Retinal pigment epithelial cell (primary cell): ENCODE data around the gene FAM186B.

Source experiments
- DNase-seq: peaks from one replicate; pipeline ENCODE4 v3.0.0-alpha.2; 2010; ENCODE audit warnings: low read depth
- H3K4me3 ChIP-seq: 2 replicates; pipeline ENCODE4 v1.5.1; 2011; ENCODE audit warnings: mild to moderate bottlenecking, low read length, control low read depth, moderate library complexity
- CTCF ChIP-seq: conservative IDR thresholded peaks from 2 replicates; pipeline ENCODE4 v1.5.1; 2011; ENCODE audit warnings: low read depth, low read length, control low read depth, inconsistent platforms

FAM186B gene

GRCh38 chr12:49566361-49566760 lies 39.1 kb downstream of the FAM186B start:
- no peak overlapping the region for H3K4me3 ChIP-seq
- TF ChIP-seq CTCF = no peak
- DNase-seq = no peak

- DNase-seq = no peak
- TF ChIP-seq CTCF = no peak
- H3K4me3 ChIP-seq = no peak overlapping the region
These were observed 39.8 kb downstream of the FAM186B start for GRCh38 chr12:49565406-49566265.

- DNase-seq = no peak
- H3K4me3 ChIP-seq = no peak overlapping the region
- TF ChIP-seq CTCF = no peak
These were observed 40.6 kb downstream of the FAM186B start for GRCh38 chr12:49564686-49565405.

- no peak for DNase-seq
- H3K4me3 ChIP-seq = no peak overlapping the region
- no peak for TF ChIP-seq CTCF
These were observed 41.3 kb downstream of the FAM186B start for GRCh38 chr12:49563951-49564685.

- no peak for TF ChIP-seq CTCF
- no peak for DNase-seq
- H3K4me3 ChIP-seq = no peak overlapping the region
These were observed 42.6 kb downstream of the FAM186B start for GRCh38 chr12:49562831-49563230.

- no peak for DNase-seq
- no peak overlapping the region for H3K4me3 ChIP-seq
- TF ChIP-seq CTCF = no peak
These were observed 43.2 kb downstream of the FAM186B start for GRCh38 chr12:49562233-49562632.
